Trophoblast cell (in vitro differentiated cells and primary cell): Measurements from ENCODE around the gene GON4L.

ENCODE experiments used
- DNase-seq, 2 donors: peaks; one replicate each; pipeline ENCODE4 v3.0.0-alpha.2; 2016
- H2AFZ ChIP-seq: 2 replicates; pipeline ENCODE4 v1.6.1; 2013; ENCODE audit warnings: low read length, moderate library complexity, mild to moderate bottlenecking; ENCODE audit not compliant: insufficient read depth, poor library complexity
- H2AK5ac ChIP-seq: 2 replicates; pipeline ENCODE4 v1.6.1; 2013; ENCODE audit warnings: mild to moderate bottlenecking, low read length
- H2BK120ac ChIP-seq: 2 replicates; pipeline ENCODE4 v1.6.1; 2013; ENCODE audit warnings: low read length, mild to moderate bottlenecking, moderate library complexity; ENCODE audit not compliant: insufficient read depth, poor library complexity
- H2BK12ac ChIP-seq: 2 replicates; pipeline ENCODE4 v1.6.1; 2013; ENCODE audit warnings: mild to moderate bottlenecking, low read length, moderate library complexity
- H2BK5ac ChIP-seq: 2 replicates; pipeline ENCODE4 v1.6.1; 2013; ENCODE audit warnings: low read length, low read depth, moderate library complexity, mild to moderate bottlenecking; ENCODE audit not compliant: poor library complexity
- H3K14ac ChIP-seq: 2 replicates; pipeline ENCODE4 v1.6.1; 2013; ENCODE audit warnings: mild to moderate bottlenecking, low read length
- H3K18ac ChIP-seq: 2 replicates; pipeline ENCODE4 v1.6.1; 2013; ENCODE audit warnings: mild to moderate bottlenecking, low read length
- H3K23ac ChIP-seq: 2 replicates; pipeline ENCODE4 v1.6.1; 2013; ENCODE audit warnings: low read length
- H3K27ac ChIP-seq: 2 replicates; pipeline ENCODE4 v1.5.1; 2013; ENCODE audit warnings: low read depth, mild to moderate bottlenecking, inconsistent platforms, low read length, moderate library complexity
- H3K27me3 ChIP-seq: 2 replicates; pipeline ENCODE4 v1.6.1; 2013; ENCODE audit warnings: inconsistent platforms, mild to moderate bottlenecking, low read length, moderate library complexity; ENCODE audit not compliant: insufficient read depth
- H3K36me3 ChIP-seq, 2 experiments: 1 replicate in 1 of 2; 2 replicates in 1 of 2; pipeline ENCODE4 v1.6.1; 2013; ENCODE audit warnings: low read length in 2 of 2, mild to moderate bottlenecking in 2 of 2, moderate library complexity in 1 of 2; ENCODE audit not compliant: insufficient read depth in 2 of 2, control insufficient read depth in 1 of 2
- H3K4ac ChIP-seq: 2 replicates; pipeline ENCODE4 v1.6.1; 2013; ENCODE audit warnings: low read depth, mild to moderate bottlenecking, low read length, moderate library complexity
- H3K4me1 ChIP-seq, 2 experiments: 1 replicate in 1 of 2; 2 replicates in 1 of 2; pipeline ENCODE4 v1.6.1; 2013; ENCODE audit warnings: low read length in 2 of 2, mild to moderate bottlenecking in 2 of 2, moderate library complexity in 1 of 2; ENCODE audit not compliant: insufficient read depth in 2 of 2, control insufficient read depth in 1 of 2
- H3K4me2 ChIP-seq: 2 replicates; pipeline ENCODE4 v1.6.1; 2013; ENCODE audit warnings: inconsistent platforms, mild to moderate bottlenecking, low read length, moderate library complexity
- H3K4me3 ChIP-seq: 2 replicates; pipeline ENCODE4 v1.5.1; 2013; ENCODE audit warnings: mild to moderate bottlenecking, low read depth, low read length, inconsistent platforms
- H3K79me1 ChIP-seq: one replicate; pipeline ENCODE4 v1.6.1; 2013; ENCODE audit warnings: low read length
- H3K79me2 ChIP-seq: 2 replicates; pipeline ENCODE4 v1.6.1; 2013; ENCODE audit warnings: low read length, mild to moderate bottlenecking; ENCODE audit not compliant: control insufficient read depth, insufficient read depth, poor library complexity
- H3K9ac ChIP-seq: 2 replicates; pipeline ENCODE4 v1.6.1; 2013; ENCODE audit warnings: mild to moderate bottlenecking, low read length
- H3K9me3 ChIP-seq: 2 replicates; pipeline ENCODE4 v1.6.1; 2013; ENCODE audit warnings: low read depth, mild to moderate bottlenecking, control low read depth, inconsistent platforms, low read length; ENCODE audit not compliant: insufficient read depth
- H4K12ac ChIP-seq: 2 replicates; pipeline ENCODE4 v1.6.1; 2013; ENCODE audit warnings: low read depth, mild to moderate bottlenecking, low read length, moderate library complexity
- H4K8ac ChIP-seq: 2 replicates; pipeline ENCODE4 v1.6.1; 2013; ENCODE audit warnings: low read depth, mild to moderate bottlenecking, low read length, moderate library complexity
- H4K91ac ChIP-seq: one replicate; pipeline ENCODE4 v1.6.1; 2013; ENCODE audit warnings: low read depth, mild to moderate bottlenecking, low read length, moderate library complexity
- WGBS: extraction: QIAGEN DNeasy Blood & Tissue Kit; methylation state at CpG from one replicate; pipeline ENCODE4 v1.1.7; 2013; ENCODE audit warnings: missing lambda C conversion rate; ENCODE audit not compliant: insufficient read length, insufficient coverage; ENCODE audit errors: extremely low coverage; 5-methylcytosine and 5-hydroxymethylcytosine counted together

The GON4L gene

DNA sequence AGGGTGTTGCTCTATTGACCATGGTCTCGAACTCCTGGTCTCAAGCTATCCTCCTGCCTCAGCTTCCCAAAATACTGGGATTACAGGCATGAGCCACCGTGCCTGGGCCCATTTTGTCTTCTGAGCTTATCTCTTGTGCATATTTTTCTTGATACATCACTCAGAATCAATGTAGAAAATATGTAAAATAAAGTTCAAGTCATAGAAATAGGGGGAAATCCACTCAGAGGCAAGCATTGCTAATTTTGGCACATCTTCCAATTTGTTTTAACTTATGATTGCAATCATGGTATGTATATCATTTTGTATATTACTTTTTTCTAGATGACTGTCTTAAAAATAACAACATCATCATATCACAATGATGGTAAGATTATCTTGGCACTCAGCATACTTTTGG, 32.6 kb upstream of the GON4L start:
- whole genome bisulfite sequencing = no CpG with 5 or more reads among the region's 2 CpGs
- Histone ChIP-seq H3K4me2 (no peak overlapping the region), H2BK120ac (no peak overlapping the region), H3K23ac (no peak overlapping the region), H4K91ac (no peak overlapping the region), H2AFZ (no peak overlapping the region), H3K79me2 (no peaks in the 10 kb centered on the region), H3K14ac (no peak overlapping the region), H3K4me3 (no peak overlapping the region), H3K27me3 (no peaks in the 10 kb centered on the region), H3K9ac (no peak overlapping the region), H2BK5ac (no peak overlapping the region), H3K9me3 (no peaks in the 10 kb centered on the region), H4K12ac (no peak overlapping the region), H3K36me3 (no peaks in the 10 kb centered on the region), H4K8ac (no peak overlapping the region), H3K4ac (no peak overlapping the region), H2AK5ac (no peak overlapping the region), H3K4me1 (no peaks in the 10 kb centered on the region), H2BK12ac (no peak overlapping the region), H3K27ac (no peak overlapping the region), H3K79me1 (no peaks in the 10 kb centered on the region), H3K18ac (no peak overlapping the region)
- DNase-seq = peak; percentile 22 to 43

DNA sequence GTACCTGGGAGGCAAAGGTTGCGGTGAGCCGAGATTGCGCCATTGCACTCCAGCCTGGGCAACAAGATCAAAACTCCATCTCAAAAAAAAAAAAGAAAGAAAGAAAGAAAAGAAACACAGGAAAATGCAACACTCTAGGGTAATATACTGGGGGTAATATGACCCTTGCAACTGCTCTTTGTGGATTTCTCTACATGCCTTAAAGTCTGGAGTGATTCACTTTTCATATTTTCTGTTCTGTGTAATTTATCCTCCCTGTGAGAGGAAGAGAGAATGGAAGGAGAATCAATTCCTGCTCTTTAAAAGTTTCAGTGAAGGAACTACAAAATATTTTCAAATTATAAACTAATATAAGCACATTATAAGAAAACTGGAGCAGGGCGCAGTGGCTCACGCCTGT, 31.5 kb upstream of the GON4L start:
- no peaks in the 10 kb centered on the region for H3K79me2 ChIP-seq
- no peak overlapping the region for H3K4ac ChIP-seq
- no peak overlapping the region for H3K14ac ChIP-seq
- no peaks in the 10 kb centered on the region for H3K27me3 ChIP-seq
- H3K27ac ChIP-seq = no peak overlapping the region
- WGBS = no CpG with 5 or more reads among the region's 5 CpGs
- no peak overlapping the region for H3K9ac ChIP-seq
- no peak overlapping the region for H3K23ac ChIP-seq
- no peak overlapping the region for H4K91ac ChIP-seq
- H3K4me3 ChIP-seq = no peak overlapping the region
- no peaks in the 10 kb centered on the region for H3K79me1 ChIP-seq
- H2AFZ ChIP-seq = no peak overlapping the region
- no peak overlapping the region for H4K8ac ChIP-seq
- H2AK5ac ChIP-seq = no peak overlapping the region
- H3K4me2 ChIP-seq = no peak overlapping the region
- H4K12ac ChIP-seq = no peak overlapping the region
- DNase-seq = no peak
- H2BK12ac ChIP-seq = no peak overlapping the region
- no peak overlapping the region for H3K18ac ChIP-seq
- no peak overlapping the region for H2BK120ac ChIP-seq
- no peaks in the 10 kb centered on the region for H3K9me3 ChIP-seq
- H3K4me1 ChIP-seq = no peaks in the 10 kb centered on the region
- H3K36me3 ChIP-seq = no peaks in the 10 kb centered on the region
- no peak overlapping the region for H2BK5ac ChIP-seq

DNA sequence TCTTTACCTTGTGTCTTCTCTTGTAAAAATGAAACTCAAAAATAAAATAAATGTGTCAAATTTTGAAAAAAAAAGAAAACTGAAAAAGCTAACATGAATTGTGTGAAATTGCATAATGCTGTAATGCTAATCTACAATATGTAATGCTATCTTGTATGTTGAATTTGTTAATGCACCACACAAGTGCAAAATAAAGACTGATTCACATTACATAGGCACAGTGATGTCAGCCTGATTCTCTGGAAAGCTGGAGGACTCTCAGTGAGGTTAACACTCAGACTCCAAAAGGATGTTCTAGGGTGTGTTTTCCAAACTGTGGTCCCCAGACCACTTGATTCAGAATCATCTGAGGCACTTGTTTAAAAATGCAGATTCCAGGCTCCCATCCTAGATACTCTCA, 28.0 kb upstream of the GON4L start:
- no peak overlapping the region for H4K91ac ChIP-seq
- H3K27ac ChIP-seq = no peak overlapping the region
- no peak overlapping the region for H2BK12ac ChIP-seq
- H3K4me1 ChIP-seq = no peaks in the 10 kb centered on the region
- no peak overlapping the region for H3K4me3 ChIP-seq
- no peaks in the 10 kb centered on the region for H3K79me1 ChIP-seq
- no peak overlapping the region for H2BK120ac ChIP-seq
- H3K23ac ChIP-seq = no peak overlapping the region
- no peak overlapping the region for H3K4ac ChIP-seq
- no peaks in the 10 kb centered on the region for H3K27me3 ChIP-seq
- no peak overlapping the region for H3K9ac ChIP-seq
- no peaks in the 10 kb centered on the region for H3K9me3 ChIP-seq
- no peak overlapping the region for H2AK5ac ChIP-seq
- H3K36me3 ChIP-seq = no peaks in the 10 kb centered on the region
- H4K8ac ChIP-seq = no peak overlapping the region
- H2AFZ ChIP-seq = no peak overlapping the region
- no peak overlapping the region for H2BK5ac ChIP-seq
- H3K79me2 ChIP-seq = no peaks in the 10 kb centered on the region
- no peak for DNase-seq
- no peak overlapping the region for H3K14ac ChIP-seq
- no peak overlapping the region for H3K4me2 ChIP-seq
- H3K18ac ChIP-seq = no peak overlapping the region
- no peak overlapping the region for H4K12ac ChIP-seq

DNA sequence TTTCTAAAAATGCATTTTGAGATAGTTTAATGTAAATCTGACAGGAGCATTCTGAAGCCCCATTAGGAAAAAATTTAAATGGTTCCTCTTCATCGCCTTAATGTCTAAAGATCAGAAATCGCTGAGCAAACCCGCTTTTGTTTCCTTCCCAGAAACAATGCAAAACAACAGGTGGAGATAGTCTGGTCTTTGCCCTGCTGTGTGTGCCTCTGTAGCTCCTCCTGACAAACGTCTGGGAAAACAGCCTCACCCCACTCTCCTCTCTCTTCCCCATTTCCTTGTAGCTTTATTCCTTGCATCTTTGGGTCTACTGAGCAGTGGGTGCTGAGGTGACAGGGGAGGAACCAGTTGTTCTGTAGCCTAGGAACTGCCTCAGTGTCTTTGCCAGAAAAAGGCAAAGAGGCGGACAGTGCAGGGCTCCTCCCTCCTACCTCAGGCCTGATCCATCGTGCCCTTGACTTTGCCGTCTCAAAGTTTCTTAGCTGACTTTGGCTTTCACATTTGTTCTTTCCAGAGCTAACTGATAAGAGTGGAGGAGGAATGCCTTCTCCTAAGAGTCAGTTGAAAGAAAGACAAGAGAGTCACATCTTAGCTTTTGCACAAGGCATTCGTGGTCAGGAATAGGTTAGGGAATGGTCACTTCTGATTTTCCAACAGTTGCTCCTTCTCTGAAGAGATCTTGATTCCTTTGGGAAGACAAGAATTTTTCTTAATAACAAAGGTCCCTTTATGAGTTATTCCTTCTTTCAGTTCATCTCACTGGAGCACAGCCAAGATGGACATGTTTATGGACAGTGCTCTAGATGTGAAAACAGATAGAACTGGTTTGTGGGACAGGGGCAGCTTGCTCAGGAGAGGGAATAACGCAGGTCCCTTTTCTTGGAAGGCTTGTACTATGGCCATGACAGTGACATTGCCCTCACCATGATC, 27.3 kb upstream of the GON4L start:
- Histone ChIP-seq H3K4me3 (no peak overlapping the region), H3K27me3 (no peaks in the 10 kb centered on the region), H3K9ac (no peak overlapping the region), H3K27ac (no peak overlapping the region), H3K4me2 (no peak overlapping the region), H2BK5ac (no peak overlapping the region), H4K8ac (no peak overlapping the region), H4K12ac (no peak overlapping the region), H2BK120ac (no peak overlapping the region), H3K14ac (no peak overlapping the region), H2AK5ac (no peak overlapping the region), H4K91ac (no peak overlapping the region), H3K36me3 (no peaks in the 10 kb centered on the region), H3K79me1 (no peaks in the 10 kb centered on the region), H2AFZ (no peak overlapping the region), H3K4me1 (no peaks in the 10 kb centered on the region), H2BK12ac (no peak overlapping the region), H3K9me3 (no peaks in the 10 kb centered on the region), H3K79me2 (no peaks in the 10 kb centered on the region), H3K23ac (no peak overlapping the region), H3K4ac (no peak overlapping the region), H3K18ac (no peak overlapping the region)
- no CpG with 5 or more reads among the region's 9 CpGs for WGBS
- no peak for DNase-seq
